Subcutaneous adipose tissue (tissue), 4 donors: ENCODE results near the gene SH3PXD2A. TPM values are rescaled to one million over a fixed set of nuclear protein-coding genes. Genes with fewer than 3 reads are reported as not detected.

Experiments
- total RNA-seq, 4 donors: library from RNA; depleted of rRNA; stranded (reverse); fragments of >200 nt; gene quantifications; one replicate each; pipeline ENCODE4 v1.1.0, GENCODE V29; 2016
- TF ChIP-seq, protein P1 (sequence below): fragments of 450-650 bp; IDR thresholded peaks from one replicate; pipeline ENCODE4 v1.5.1; 2016; ENCODE audit warnings: low read depth, mild to moderate bottlenecking, control low read depth, antibody characterized with exemption, moderate library complexity

The SH3PXD2A gene
- total RNA-seq, 4 donors from 2014 or later, result 13.0 to 23.6 (median 18.7) TPM

DNA sequence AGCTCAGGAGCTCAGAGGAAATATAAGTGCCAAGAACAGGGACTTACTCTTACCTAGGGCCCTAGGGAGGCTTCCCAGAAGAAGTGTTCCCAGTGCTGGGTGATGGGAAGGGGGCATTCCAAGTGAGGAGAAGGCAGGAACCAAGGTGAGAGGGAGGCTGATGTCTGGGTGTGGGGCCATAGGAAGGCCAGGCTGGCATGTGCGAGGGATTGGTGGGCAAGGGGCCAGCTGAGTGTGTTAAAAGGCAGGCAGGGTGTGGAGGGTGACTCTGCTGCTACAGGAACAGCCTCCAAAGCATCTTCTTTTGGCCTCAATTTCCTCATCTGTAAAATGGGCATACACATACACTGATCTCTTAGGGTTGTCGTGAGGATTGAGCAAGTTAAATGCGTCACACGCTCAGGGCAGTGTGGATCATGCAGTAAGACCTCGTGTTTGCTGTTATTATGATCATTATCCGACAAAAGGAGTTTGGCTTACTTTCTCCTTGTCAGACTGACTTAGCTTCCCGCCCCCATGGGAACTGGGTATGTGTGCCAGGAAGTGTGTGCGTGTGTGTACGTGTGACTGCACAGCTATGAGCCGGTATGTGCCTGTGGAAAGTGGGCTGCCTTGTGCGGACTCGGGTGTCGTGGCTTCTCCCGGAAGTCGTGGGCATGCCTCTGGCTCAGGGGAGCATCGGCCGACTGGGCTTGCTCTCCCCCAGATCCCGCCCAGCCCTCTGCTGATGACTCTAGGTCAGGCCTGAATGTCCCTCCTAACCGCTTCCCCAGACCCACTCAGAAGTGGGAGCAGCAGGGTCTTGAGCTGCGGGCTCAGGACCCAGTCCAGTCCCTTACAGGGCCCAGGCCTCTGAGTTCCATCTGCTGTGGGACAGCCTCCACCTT is 302.3 kb downstream of the SH3PXD2A start:
- TF ChIP-seq, protein P1, sequence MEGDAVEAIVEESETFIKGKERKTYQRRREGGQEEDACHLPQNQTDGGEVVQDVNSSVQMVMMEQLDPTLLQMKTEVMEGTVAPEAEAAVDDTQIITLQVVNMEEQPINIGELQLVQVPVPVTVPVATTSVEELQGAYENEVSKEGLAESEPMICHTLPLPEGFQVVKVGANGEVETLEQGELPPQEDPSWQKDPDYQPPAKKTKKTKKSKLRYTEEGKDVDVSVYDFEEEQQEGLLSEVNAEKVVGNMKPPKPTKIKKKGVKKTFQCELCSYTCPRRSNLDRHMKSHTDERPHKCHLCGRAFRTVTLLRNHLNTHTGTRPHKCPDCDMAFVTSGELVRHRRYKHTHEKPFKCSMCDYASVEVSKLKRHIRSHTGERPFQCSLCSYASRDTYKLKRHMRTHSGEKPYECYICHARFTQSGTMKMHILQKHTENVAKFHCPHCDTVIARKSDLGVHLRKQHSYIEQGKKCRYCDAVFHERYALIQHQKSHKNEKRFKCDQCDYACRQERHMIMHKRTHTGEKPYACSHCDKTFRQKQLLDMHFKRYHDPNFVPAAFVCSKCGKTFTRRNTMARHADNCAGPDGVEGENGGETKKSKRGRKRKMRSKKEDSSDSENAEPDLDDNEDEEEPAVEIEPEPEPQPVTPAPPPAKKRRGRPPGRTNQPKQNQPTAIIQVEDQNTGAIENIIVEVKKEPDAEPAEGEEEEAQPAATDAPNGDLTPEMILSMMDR, result no peak

DNA sequence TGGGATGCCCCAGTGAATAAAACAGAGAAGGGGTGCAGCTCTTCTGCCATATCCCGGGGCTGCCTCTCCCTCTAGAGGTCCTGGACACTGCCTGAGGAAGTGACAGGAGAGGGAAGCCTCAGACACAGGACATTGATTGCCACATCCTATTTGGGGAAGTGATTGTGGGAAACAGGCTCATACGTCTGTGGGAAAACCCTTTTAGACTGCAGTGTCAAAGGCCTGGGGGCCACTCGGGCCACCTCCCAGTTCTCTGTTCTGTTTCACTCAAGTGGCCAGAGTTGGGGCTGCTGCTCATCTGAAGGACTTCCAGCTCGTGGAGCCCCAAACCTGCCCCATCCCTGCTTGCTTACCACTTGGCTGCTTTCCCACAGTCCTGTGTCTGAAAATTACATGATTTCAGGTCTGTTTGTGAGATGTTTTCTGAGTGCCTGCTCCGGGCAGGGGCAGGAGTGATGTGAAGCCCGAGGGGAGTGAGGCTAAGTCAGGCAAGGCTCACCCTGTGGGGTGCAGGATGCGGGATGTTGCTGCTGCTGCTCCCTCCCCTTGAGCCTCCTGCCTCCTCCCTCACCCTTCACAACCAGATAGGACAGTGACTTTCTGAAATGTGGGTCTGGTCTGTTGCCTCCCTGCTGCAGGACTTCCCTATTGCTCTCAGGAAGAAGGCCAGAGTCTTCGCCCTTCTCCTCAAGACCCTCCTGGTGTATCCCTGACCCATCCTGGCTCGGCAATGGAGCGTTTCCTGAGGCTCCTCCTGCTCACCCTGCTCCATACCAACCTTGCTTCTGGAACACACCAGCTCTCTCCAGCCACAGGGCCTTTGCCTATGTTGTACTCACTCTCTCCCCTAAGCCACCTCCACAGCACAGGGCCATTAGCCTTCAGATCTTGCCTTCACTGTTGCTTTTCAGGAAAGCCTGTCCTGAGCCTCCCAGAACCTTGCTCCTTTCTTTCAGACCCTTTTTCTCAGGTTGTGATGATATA is 303.5 kb downstream of the SH3PXD2A start:
- TF ChIP-seq, protein P1, result no peak

DNA sequence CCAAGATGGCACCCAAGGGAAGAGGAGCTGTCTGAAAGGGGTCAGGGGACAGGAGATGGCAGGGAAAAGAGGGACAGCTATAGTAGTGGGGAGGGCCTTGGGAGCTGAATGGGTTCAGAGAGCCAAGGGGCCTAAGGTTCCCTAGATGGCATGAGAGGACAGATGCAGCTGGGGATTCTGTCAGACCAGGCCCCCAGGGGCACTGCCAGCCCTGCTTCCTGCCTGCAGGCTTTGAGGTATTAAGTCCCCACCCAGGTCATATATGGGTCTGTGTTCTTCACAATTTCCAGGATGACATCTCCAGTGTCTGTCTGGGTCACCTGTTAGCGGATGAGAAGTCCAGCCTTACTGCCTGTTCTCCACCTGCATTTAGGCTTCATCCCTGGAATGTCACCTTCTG is 305.1 kb downstream of the SH3PXD2A start:
- TF ChIP-seq, protein P1, result no peak

DNA sequence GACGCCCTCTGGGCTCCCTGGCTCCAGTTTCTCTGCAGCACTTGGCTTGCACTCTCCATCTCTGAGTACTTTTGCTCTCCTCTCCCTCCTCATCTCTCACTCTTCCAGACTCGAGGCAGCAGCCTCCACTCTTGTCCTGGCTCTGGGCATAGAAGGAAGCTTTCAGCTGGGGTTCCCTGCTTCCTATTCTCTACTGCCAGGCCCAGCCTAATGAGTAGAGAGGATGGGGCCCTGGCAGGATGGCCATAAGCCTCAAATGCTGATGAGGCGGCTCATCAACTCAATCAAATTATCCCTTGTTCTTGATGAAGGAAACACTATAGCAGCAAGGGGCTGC is 306.1 kb downstream of the SH3PXD2A start:
- TF ChIP-seq, protein P1, result no peak

DNA sequence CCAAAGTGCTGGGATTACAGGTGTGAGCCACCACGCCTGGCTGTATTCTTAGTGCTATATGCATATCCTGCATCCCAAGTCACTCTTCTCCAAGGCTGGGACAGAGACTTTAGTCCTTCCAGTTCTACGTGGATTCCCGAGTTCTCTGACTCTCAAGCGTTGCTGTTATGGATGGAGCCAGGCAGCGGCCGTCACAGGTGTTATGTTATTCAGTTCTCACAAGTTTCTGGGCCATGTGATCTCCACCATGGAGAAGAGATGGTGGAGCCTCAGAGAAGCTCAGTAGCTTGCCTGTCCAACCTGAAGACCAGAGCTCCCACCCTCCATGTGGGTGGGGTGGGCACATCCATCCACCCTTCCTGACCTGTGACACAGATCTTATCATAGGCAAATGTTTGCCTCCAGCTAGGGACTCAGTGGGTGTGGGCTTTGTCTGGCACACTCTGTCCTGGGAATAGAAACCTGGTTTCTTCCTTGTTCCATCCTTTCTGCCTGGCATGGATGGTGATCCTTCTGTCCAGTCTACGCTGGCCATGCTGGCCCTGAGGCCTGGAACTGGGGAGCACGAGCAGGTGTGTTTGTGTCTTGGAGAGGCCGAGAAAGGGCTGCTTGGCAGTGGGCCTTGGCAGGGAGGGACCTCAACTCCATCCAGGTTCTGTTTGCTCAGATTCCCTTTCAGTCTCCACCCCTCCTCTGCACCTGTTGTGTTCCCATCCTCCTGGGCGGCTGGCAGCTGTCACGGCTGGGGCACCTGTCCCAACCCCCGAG is 306.6 kb downstream of the SH3PXD2A start:
- TF ChIP-seq, protein P1, result no peak

DNA sequence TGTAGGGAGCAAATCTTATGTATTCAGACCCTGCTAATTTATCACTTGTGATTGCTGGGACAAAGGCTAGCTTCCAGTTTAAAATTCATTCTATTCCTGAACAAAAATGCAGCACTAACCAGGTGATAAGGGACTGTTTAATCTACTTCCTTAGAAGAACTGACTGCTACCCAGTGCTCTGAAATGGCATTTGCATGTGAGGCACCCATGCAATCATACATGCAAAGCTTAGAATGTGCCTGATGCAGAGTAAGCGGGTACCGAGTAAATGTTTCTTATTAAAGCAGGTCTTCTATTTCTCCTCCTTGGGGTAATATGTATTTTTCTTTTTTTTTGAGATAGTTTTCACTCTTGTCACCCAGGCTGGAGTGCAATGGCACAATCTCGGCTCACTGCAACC is 307.4 kb downstream of the SH3PXD2A start:
- TF ChIP-seq, protein P1, result no peak
